Measurements from ENCODE around the gene FGG.

DNA sequence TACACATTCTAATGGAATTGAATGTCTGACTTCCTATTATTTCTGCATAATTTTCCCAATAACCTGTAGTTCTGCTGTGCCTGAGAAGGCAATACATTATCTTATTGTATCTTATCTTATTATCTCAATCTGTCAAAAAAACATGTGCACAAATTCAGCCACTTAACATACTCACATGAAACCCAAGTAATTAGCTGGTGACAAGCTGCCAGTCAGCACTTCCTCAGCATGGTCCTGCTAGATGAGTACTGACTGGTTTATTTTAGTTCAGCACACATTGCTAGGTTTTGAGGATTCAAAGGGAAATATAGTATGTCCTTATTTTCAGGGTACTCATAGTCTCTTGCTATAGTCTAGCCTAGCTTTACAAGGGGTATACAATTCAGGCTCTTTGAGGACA, 17.9 kb upstream of the FGG start:
- no peak for TF ChIP-seq TEAD4 (IDR thresholded peaks at IDR 0.05; ENCODE audit: low read depth, low read length)
- TF ChIP-seq RAD21 (IDR thresholded peaks at IDR 0.05 in 1 of 2, conservative IDR thresholded peaks at IDR 0.05 in 1 of 2; ENCODE audit: low read depth in 2 of 2, low read length in 2 of 2), result no peak
- no peak for TF ChIP-seq TAF1 (IDR thresholded peaks at IDR 0.05; ENCODE audit: low read depth, low read length)
- TF ChIP-seq PHF8 (conservative IDR thresholded peaks at IDR 0.05; ENCODE audit: low read depth, low read length), result no peak
- no peak for TF ChIP-seq POLR2A (IDR thresholded peaks at IDR 0.05; ENCODE audit: control extremely low read depth in 1 of 2, low read depth in 2 of 2, low read length in 2 of 2)
- TF ChIP-seq, protein P1, sequence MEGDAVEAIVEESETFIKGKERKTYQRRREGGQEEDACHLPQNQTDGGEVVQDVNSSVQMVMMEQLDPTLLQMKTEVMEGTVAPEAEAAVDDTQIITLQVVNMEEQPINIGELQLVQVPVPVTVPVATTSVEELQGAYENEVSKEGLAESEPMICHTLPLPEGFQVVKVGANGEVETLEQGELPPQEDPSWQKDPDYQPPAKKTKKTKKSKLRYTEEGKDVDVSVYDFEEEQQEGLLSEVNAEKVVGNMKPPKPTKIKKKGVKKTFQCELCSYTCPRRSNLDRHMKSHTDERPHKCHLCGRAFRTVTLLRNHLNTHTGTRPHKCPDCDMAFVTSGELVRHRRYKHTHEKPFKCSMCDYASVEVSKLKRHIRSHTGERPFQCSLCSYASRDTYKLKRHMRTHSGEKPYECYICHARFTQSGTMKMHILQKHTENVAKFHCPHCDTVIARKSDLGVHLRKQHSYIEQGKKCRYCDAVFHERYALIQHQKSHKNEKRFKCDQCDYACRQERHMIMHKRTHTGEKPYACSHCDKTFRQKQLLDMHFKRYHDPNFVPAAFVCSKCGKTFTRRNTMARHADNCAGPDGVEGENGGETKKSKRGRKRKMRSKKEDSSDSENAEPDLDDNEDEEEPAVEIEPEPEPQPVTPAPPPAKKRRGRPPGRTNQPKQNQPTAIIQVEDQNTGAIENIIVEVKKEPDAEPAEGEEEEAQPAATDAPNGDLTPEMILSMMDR (IDR thresholded peaks at IDR 0.05; ENCODE audit: control extremely low read depth in 1 of 3, insufficient read depth in 1 of 3, low read depth in 1 of 3, low read length in 3 of 3), result no peak
- TF ChIP-seq SP2 (IDR thresholded peaks at IDR 0.05; ENCODE audit: low read length), result no peak

Data from H1 (cell line).